IPS-18a (cell line): Measurements from ENCODE around the gene RANBP17.

Experiments
- H3K27ac ChIP-seq: one replicate; pipeline ENCODE4 v1.5.1; 2013; ENCODE audit warnings: low read length
- H3K27me3 ChIP-seq: one replicate; pipeline ENCODE4 v1.6.1; 2013; ENCODE audit warnings: mild to moderate bottlenecking, low read length; ENCODE audit not compliant: control insufficient read depth, insufficient read depth
- H3K36me3 ChIP-seq: one replicate; pipeline ENCODE4 v1.6.1; 2013; ENCODE audit warnings: low read depth, low read length; ENCODE audit not compliant: control insufficient read depth
- H3K4me1 ChIP-seq: one replicate; pipeline ENCODE4 v1.6.1; 2013; ENCODE audit warnings: low read depth, low read length; ENCODE audit not compliant: control insufficient read depth
- H3K4me3 ChIP-seq: one replicate; pipeline ENCODE4 v1.5.1; 2013; ENCODE audit warnings: low read length
- H3K9ac ChIP-seq: one replicate; pipeline ENCODE4 v1.6.1; 2013; ENCODE audit warnings: mild to moderate bottlenecking, low read length, moderate library complexity
- H3K9me3 ChIP-seq: one replicate; pipeline ENCODE4 v1.6.1; 2013; ENCODE audit warnings: low read depth, low read length; ENCODE audit not compliant: control insufficient read depth

RANBP17 gene

DNA sequence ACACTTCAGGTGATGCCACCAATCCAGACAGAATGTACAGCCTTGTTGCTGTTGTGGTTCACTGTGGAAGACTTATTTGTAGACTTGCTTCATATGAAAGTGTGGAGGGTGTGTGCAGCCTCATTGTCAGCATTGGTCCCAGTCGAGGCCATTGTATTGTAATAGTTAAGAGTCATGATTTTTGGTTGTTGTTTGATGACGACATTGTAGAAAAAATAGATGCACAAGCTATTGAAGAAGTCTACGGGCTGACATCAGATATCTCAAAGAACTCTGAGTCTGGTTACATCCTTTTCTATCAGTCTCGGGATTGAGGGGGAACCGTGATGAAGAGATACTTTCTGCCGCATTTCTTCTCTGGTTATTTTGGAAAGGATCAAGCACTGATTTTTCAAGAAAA lies 390.9 kb downstream of the RANBP17 start:
- no peaks in the 10 kb centered on the region for H3K36me3 ChIP-seq
- H3K9me3 ChIP-seq = no peaks in the 10 kb centered on the region
- no peak overlapping the region for H3K9ac ChIP-seq
- no peaks in the 10 kb centered on the region for H3K4me1 ChIP-seq
- no peak overlapping the region for H3K4me3 ChIP-seq
- no peaks in the 10 kb centered on the region for H3K27me3 ChIP-seq
- no peak overlapping the region for H3K27ac ChIP-seq

GRCh38 chr5:171258737-171259415 lies 397.1 kb downstream of the RANBP17 start:
- H3K36me3 ChIP-seq = no peaks in the 10 kb centered on the region
- H3K27ac ChIP-seq = no peak overlapping the region
- no peak overlapping the region for H3K9ac ChIP-seq
- no peak overlapping the region for H3K4me3 ChIP-seq
- no peaks in the 10 kb centered on the region for H3K9me3 ChIP-seq
- H3K27me3 ChIP-seq = no peaks in the 10 kb centered on the region
- H3K4me1 ChIP-seq = no peaks in the 10 kb centered on the region

GRCh38 chr5:171261361-171261760 lies 399.5 kb downstream of the RANBP17 start:
- H3K27ac ChIP-seq = no peak overlapping the region
- H3K9me3 ChIP-seq = no peaks in the 10 kb centered on the region
- H3K27me3 ChIP-seq = no peaks in the 10 kb centered on the region
- no peak overlapping the region for H3K9ac ChIP-seq
- H3K36me3 ChIP-seq = no peaks in the 10 kb centered on the region
- H3K4me3 ChIP-seq = no peak overlapping the region
- H3K4me1 ChIP-seq = no peaks in the 10 kb centered on the region

DNA sequence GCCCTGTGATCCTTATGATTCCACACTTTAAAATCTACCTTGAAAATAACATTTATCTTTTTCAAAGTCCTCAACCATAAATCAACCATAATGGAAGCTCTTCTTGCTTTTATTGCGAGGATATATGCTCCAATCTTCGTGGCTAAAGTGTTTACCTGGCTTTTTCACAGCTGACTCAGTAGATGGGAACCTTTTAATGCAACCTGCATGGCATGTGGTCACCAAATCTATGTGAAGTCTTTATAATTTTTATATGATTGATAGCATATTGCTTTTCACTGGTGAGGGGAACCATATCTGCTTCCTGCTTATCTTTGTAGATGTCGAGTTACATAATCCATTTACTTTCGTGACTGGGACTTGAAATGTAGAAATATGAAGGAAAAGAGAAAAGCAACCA lies 400.1 kb downstream of the RANBP17 start:
- Histone ChIP-seq H3K9me3 (no peaks in the 10 kb centered on the region), H3K36me3 (no peaks in the 10 kb centered on the region), H3K27me3 (no peaks in the 10 kb centered on the region), H3K4me3 (no peak overlapping the region), H3K4me1 (no peaks in the 10 kb centered on the region), H3K9ac (no peak overlapping the region), H3K27ac (no peak overlapping the region)

GRCh38 chr5:171263181-171263580 lies 401.4 kb downstream of the RANBP17 start:
- Histone ChIP-seq H3K27me3 (no peaks in the 10 kb centered on the region), H3K27ac (no peak overlapping the region), H3K4me3 (no peak overlapping the region), H3K9ac (no peak overlapping the region), H3K36me3 (no peaks in the 10 kb centered on the region), H3K4me1 (no peaks in the 10 kb centered on the region), H3K9me3 (no peaks in the 10 kb centered on the region)

GRCh38 chr5:171264843-171265242 lies 403.0 kb downstream of the RANBP17 start:
- Histone ChIP-seq H3K4me3 (no peak overlapping the region), H3K9me3 (no peaks in the 10 kb centered on the region), H3K4me1 (no peaks in the 10 kb centered on the region), H3K36me3 (no peaks in the 10 kb centered on the region), H3K9ac (no peak overlapping the region), H3K27ac (no peak overlapping the region), H3K27me3 (no peaks in the 10 kb centered on the region)

DNA sequence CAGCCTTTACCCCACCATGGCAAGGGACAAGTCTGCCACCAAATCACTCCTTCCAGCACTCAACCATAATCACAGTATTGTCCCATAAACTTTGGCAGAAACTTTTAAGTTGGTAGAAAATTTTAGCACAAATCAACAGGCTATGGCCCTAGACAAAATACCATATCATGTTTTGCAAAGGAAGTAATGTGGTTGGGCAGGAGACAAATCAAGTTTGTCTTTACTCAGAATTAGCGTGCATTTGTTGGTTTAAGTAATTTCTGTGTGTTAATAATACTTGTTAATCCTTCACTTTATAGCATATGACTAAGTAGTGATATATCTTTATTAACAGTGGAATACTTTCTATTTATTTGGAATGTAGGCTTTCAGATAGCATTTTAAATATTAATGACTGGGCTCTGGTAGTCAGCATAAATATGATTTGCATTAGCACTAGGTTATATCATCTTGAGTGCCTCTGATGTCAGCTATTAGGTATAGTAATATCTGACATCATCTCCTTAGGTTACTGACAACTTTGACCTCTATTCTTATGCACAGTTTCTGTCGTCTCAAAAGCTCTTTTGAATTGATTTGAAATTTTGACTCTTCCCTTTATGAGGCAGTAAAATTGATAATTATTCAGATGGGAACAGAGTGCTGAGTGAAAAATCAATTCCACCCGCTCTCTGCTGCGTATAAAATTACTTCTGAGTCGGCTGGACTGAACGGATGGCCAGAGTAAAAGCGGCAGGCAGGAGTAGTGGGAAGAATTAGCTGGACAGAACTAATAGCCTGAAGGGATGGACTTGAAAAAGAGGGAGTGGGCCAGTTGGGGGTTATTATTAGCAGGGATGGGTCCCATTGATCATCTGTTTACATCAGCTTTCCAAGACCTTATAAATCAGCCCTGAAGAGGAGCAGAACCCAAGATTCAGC lies 407.1 kb downstream of the RANBP17 start:
- Histone ChIP-seq H3K27ac (no peak overlapping the region), H3K36me3 (no peaks in the 10 kb centered on the region), H3K4me1 (no peaks in the 10 kb centered on the region), H3K9ac (no peak overlapping the region), H3K27me3 (no peaks in the 10 kb centered on the region), H3K4me3 (no peak overlapping the region), H3K9me3 (no peaks in the 10 kb centered on the region)

DNA sequence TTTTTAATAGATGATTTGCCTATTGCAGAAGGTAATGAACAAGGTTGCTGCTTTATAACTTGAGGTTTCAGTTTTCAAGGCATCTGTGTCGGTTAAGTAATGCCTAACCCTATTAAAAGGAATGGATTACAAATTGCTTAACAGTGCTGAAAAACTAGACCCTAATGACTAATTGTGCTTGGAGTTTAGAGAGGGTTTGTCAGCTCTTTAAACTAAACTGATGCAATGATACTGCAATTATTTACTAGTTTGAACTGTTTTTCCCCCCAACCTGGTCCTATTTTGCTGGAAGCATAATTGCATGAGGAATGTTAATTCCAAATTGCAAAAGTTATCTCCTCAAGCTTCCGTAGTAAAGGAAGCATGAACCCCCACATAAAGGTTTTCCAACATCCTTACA lies 407.9 kb downstream of the RANBP17 start:
- H3K27ac ChIP-seq = no peak overlapping the region
- no peaks in the 10 kb centered on the region for H3K27me3 ChIP-seq

DNA sequence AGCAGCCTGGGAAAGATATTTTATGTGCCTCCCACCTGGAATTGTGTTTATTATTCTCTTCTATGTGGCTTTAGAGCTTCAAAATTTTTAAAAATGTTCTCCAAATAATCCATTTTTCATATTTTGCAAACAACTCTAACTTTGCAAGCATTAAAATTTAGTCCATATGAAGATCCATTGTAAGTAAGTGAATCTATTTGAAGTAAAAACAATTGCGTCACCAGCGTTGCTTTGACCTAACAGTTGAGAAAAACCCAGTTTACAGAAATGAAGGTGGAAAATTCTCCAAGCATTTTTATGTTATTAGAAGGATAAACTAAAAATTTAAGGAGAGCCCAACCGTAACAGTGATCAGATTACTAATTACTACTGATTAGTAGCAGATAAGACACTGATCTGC lies 408.3 kb downstream of the RANBP17 start:
- H3K27ac ChIP-seq = no peak overlapping the region
- H3K4me1 ChIP-seq = no peaks in the 10 kb centered on the region
- H3K27me3 ChIP-seq = no peaks in the 10 kb centered on the region
- no peaks in the 10 kb centered on the region for H3K36me3 ChIP-seq
- H3K9me3 ChIP-seq = no peaks in the 10 kb centered on the region
- H3K9ac ChIP-seq = no peak overlapping the region
- no peak overlapping the region for H3K4me3 ChIP-seq

More for the DNA sequence above, 407.9 kb downstream of the RANBP17 start:
- Histone ChIP-seq H3K4me1 (no peaks in the 10 kb centered on the region), H3K9me3 (no peaks in the 10 kb centered on the region), H3K36me3 (no peaks in the 10 kb centered on the region), H3K4me3 (no peak overlapping the region), H3K9ac (no peak overlapping the region)

DNA sequence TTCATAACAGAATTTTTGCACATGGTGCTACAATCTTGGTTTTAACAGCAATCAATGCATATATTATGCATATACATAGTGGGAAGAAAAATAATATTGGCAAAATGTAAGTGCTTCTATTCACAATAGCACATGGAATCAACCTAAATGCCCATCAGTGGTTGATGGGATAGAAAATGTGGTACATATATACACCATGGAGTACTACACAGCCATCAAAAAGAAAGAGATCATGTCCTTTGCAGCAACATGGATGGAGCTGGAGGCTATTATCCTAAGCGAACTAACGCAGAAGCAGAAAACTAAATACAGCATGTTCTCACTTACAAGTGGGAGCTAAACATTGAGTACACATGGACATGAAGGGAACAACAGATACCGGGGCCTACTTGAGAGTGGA lies 410.0 kb downstream of the RANBP17 start:
- no peak overlapping the region for H3K4me3 ChIP-seq
- H3K27ac ChIP-seq = no peak overlapping the region
- H3K36me3 ChIP-seq = no peaks in the 10 kb centered on the region
- no peak overlapping the region for H3K9ac ChIP-seq
- no peaks in the 10 kb centered on the region for H3K27me3 ChIP-seq
- no peaks in the 10 kb centered on the region for H3K4me1 ChIP-seq
- H3K9me3 ChIP-seq = no peaks in the 10 kb centered on the region

- Histone ChIP-seq H3K9ac (no peak overlapping the region), H3K27me3 (no peaks in the 10 kb centered on the region), H3K27ac (no peak overlapping the region), H3K4me1 (no peaks in the 10 kb centered on the region), H3K4me3 (no peak overlapping the region), H3K36me3 (no peaks in the 10 kb centered on the region), H3K9me3 (no peaks in the 10 kb centered on the region)
These were observed 411.5 kb downstream of the RANBP17 start for GRCh38 chr5:171272996-171273970.
